HG03521 (cell line): ENCODE results near the gene CA5A.
"Not testable (repeated sequence)": the region's sequence is repeated elsewhere in the genome, so short reads cannot be mapped to it uniquely, and the experiment has no call there.

Experiments used
- ATAC-seq: cut with Tn5 transposase; IDR thresholded peaks from one replicate; pipeline ENCODE4 v1.9.1; 2021; ENCODE audit warnings: mild to moderate bottlenecking, moderate library complexity; ENCODE audit not compliant: unreplicated experiment

CA5A gene

GRCh38 chr16:87949071-87949744 lies 12.9 kb upstream of the CA5A start:
- no peak for ATAC-seq

GRCh38 chr16:87948735-87949070 lies 12.4 kb upstream of the CA5A start:
- no peak for ATAC-seq

- ATAC-seq: no peak
Measured at GRCh38 chr16:87948119-87948545, 11.8 kb upstream of the CA5A start.

- ATAC-seq: no peak
Measured at GRCh38 chr16:87947356-87948118, 11.2 kb upstream of the CA5A start.

GRCh38 chr16:87946596-87947347 lies 10.4 kb upstream of the CA5A start:
- no peak for ATAC-seq

- no peak for ATAC-seq
Measured at GRCh38 chr16:87945351-87946042, 9.2 kb upstream of the CA5A start.

GRCh38 chr16:87942680-87943079 lies 6.4 kb upstream of the CA5A start:
- ATAC-seq: no peak

- no peak for ATAC-seq
Measured at GRCh38 chr16:87939562-87940423, 3.5 kb upstream of the CA5A start.

GRCh38 chr16:87938412-87938949 lies 2.2 kb upstream of the CA5A start:
- no peak for ATAC-seq

GRCh38 chr16:87937231-87937542 lies 858 bp upstream of the CA5A start:
- not testable (repeated sequence) for ATAC-seq

GRCh38 chr16:87936016-87936374 lies 334 bp downstream of the CA5A start:
- not testable (repeated sequence) for ATAC-seq

- not testable (repeated sequence) for ATAC-seq
Measured at GRCh38 chr16:87934752-87935425, 1.4 kb downstream of the CA5A start.

GRCh38 chr16:87933140-87933495 lies 3.2 kb downstream of the CA5A start:
- no peak for ATAC-seq

- not testable (repeated sequence) for ATAC-seq
Measured at GRCh38 chr16:87932475-87933139, 3.7 kb downstream of the CA5A start.

- no peak for ATAC-seq
Measured at GRCh38 chr16:87931504-87931903, 4.8 kb downstream of the CA5A start.

- ATAC-seq: no peak
Measured at GRCh38 chr16:87930456-87930855, 5.9 kb downstream of the CA5A start.

- ATAC-seq: no peak
Measured at GRCh38 chr16:87929986-87930385, 6.3 kb downstream of the CA5A start.

GRCh38 chr16:87927195-87927562 lies 9.2 kb downstream of the CA5A start:
- ATAC-seq: no peak
